Panc1 (cell line): ENCODE results near the gene OR8A1. TPM values are rescaled to one million over a fixed set of nuclear protein-coding genes. Genes with fewer than 3 reads are reported as not detected.

ENCODE experiments used
- ATAC-seq: fragments of 200-7000 bp; cut with Tn5 transposase; 2 replicates; pipeline ENCODE4 v1.9.1; 2020; ENCODE audit warnings: mild to moderate bottlenecking, moderate library complexity
- BruUV-seq: library from RNA; stranded (reverse); fragments of 400-500 nt; replicated peaks from 2 replicates; lab custom pipeline; 2021; lab: Mats Ljungman, UMichigan
- CTCF ChIA-PET: fragments of 300-600 bp; sonication (Branson Sonifier 250); formaldehyde crosslinking; loops from one replicate; lab custom pipeline; 2022; ENCODE audit warnings: antibody characterized with exemption; lab: Charles Lee
- POLR2A ChIA-PET: fragments of 300-600 bp; sonication (Branson Sonifier 250); formaldehyde crosslinking; loops from one replicate; lab custom pipeline; 2022; ENCODE audit warnings: antibody characterized with exemption; lab: Charles Lee
- DNase-seq: peaks from one replicate; pipeline ENCODE4 v3.0.0-alpha.2; 2010; ENCODE audit warnings: low read depth, low spot score
- H3K27ac ChIP-seq: 2 replicates; pipeline ENCODE4 v1.5.1; 2011; ENCODE audit warnings: mild to moderate bottlenecking, low read length, inconsistent platforms
- H3K27me3 ChIP-seq: fragments of 200-500 bp; sonication (Bioruptor generic); 2 replicates; pipeline ENCODE4 v1.6.0; 2014; ENCODE audit warnings: low read length, inconsistent platforms; ENCODE audit not compliant: control insufficient read depth, insufficient read depth
- H3K36me3 ChIP-seq: fragments of 200-500 bp; sonication (Bioruptor generic); 2 replicates; pipeline ENCODE4 v1.5.1; 2014; ENCODE audit warnings: inconsistent platforms, mild to moderate bottlenecking, low read length, moderate library complexity; ENCODE audit not compliant: control insufficient read depth, insufficient read depth
- H3K4me1 ChIP-seq: 2 replicates; pipeline ENCODE4 v1.5.1; 2011; ENCODE audit warnings: inconsistent platforms, mild to moderate bottlenecking, low read length, moderate library complexity; ENCODE audit not compliant: control insufficient read depth, insufficient read depth
- H3K4me3 ChIP-seq, 2 experiments: 2 replicates each; pipeline ENCODE4 v1.5.1; 2011 to 2012; ENCODE audit warnings: low read depth in 2 of 2, low read length in 2 of 2, mild to moderate bottlenecking in 2 of 2, inconsistent platforms in 1 of 2, moderate library complexity in 1 of 2
- H3K9me3 ChIP-seq: fragments of 200-500 bp; sonication (Bioruptor generic); 2 replicates; pipeline ENCODE4 v1.5.1; 2014; ENCODE audit warnings: low read depth, mild to moderate bottlenecking, inconsistent platforms, low read length, moderate library complexity; ENCODE audit not compliant: control insufficient read depth, insufficient read depth
- CTCF ChIP-seq: fragments of 450-650 bp; IDR thresholded peaks from 2 replicates; pipeline ENCODE4 v1.5.1; 2017; ENCODE audit warnings: mild to moderate bottlenecking
- POLR2AphosphoS5 ChIP-seq: IDR thresholded peaks from 2 replicates; pipeline ENCODE4 v1.6.1; 2012; ENCODE audit warnings: mild to moderate bottlenecking, low read depth, low read length, moderate library complexity
- REST ChIP-seq, 2 experiments: IDR thresholded peaks; 2 replicates each; pipeline ENCODE4 v1.6.1; 2011 to 2012; ENCODE audit warnings: low read depth in 2 of 2, control low read depth in 1 of 2, low read length in 1 of 2, mild to moderate bottlenecking in 1 of 2, moderate library complexity in 1 of 2; ENCODE audit not compliant: insufficient read depth in 1 of 2
- SIN3A ChIP-seq: IDR thresholded peaks from 2 replicates; pipeline ENCODE4 v1.6.1; 2012; ENCODE audit warnings: low read depth, mild to moderate bottlenecking, low read length, moderate library complexity, borderline replicate concordance; ENCODE audit not compliant: insufficient read depth
- TCF7L2 ChIP-seq: IDR thresholded peaks from 2 replicates; pipeline ENCODE4 v1.6.1; 2011; ENCODE audit warnings: mild to moderate bottlenecking, low read depth, low read length, inconsistent platforms
- in situ Hi-C: cut with HindIII; loops from 2 replicates; pipeline ENCODE4 v1.10.0; 2016; ENCODE audit warnings: low sequenced_read_pairs, low pct_unique_long_range_greater_than_20kb
- intact Hi-C: fragments of 100-400 bp; cut with micrococcal nuclease; formaldehyde crosslinking; loops from one replicate; pipeline ENCODE4 v1.10.0; 2022; ENCODE audit not compliant: unreplicated experiment
- total RNA-seq: library from RNA; stranded (reverse); gene quantifications from one replicate; pipeline ENCODE4 v1.2.1, GENCODE V29; 2021; ENCODE audit not compliant: unreplicated experiment

The OR8A1 gene
- total RNA-seq, 1 experiment from 2014 or later = not detected

- intact Hi-C loops (no loop called here), in situ Hi-C loops (no loop called here)
- TF ChIP-seq TCF7L2 (no peak), POLR2AphosphoS5 (no peak), CTCF (no peak), REST (IDR thresholded peaks at IDR 0.05; ENCODE audit: insufficient read depth in 1 of 2, low read depth in 2 of 2, low read length in 1 of 2) (no peak), SIN3A (no peak)
- BruUV-seq = no TSS peak
- Histone ChIP-seq H3K4me1 (no peaks in the 10 kb centered on the region), H3K27me3 (peaks cover 14% of the 10 kb centered on the region), H3K9me3 (no peaks in the 10 kb centered on the region), H3K4me3 (no peak overlapping the region), H3K36me3 (no peaks in the 10 kb centered on the region), H3K27ac (no peak overlapping the region)
- no peak for ATAC-seq
- POLR2A ChIA-PET = no interaction called here
- no peak for DNase-seq
- CTCF ChIA-PET = no interaction called here
These were observed 22.8 kb downstream of the OR8A1 start for GRCh38 chr11:124592627-124593026.

GRCh38 chr11:124595302-124595701 is 25.5 kb downstream of the OR8A1 start:
- ATAC-seq (no peak), DNase-seq (no peak)
- Histone ChIP-seq H3K4me1 (no peaks in the 10 kb centered on the region), H3K36me3 (no peaks in the 10 kb centered on the region), H3K9me3 (no peaks in the 10 kb centered on the region), H3K27me3 (peaks cover 13% of the 10 kb centered on the region), H3K27ac (no peak overlapping the region), H3K4me3 (no peak overlapping the region)
- CTCF ChIA-PET = no interaction called here
- no TSS peak for BruUV-seq
- TF ChIP-seq TCF7L2 (no peak), CTCF (no peak), POLR2AphosphoS5 (no peak), REST (IDR thresholded peaks at IDR 0.05; ENCODE audit: insufficient read depth in 1 of 2, low read depth in 2 of 2, low read length in 1 of 2) (no peak), SIN3A (no peak)
- in situ Hi-C loops = no loop called here
- POLR2A ChIA-PET = no interaction called here
- intact Hi-C loops = no loop called here
